Glomerular visceral epithelial cell (primary cell): ENCODE measurements around the gene JAKMIP2.
"Not testable (repeated sequence)": the region's sequence is repeated elsewhere in the genome, so short reads cannot be mapped to it uniquely, and the experiment has no call there.

Experiments used
- DNase-seq: peaks from one replicate; pipeline ENCODE4 v3.0.0-alpha.2; 2016; ENCODE audit errors: extremely low spot score

JAKMIP2 gene

DNA sequence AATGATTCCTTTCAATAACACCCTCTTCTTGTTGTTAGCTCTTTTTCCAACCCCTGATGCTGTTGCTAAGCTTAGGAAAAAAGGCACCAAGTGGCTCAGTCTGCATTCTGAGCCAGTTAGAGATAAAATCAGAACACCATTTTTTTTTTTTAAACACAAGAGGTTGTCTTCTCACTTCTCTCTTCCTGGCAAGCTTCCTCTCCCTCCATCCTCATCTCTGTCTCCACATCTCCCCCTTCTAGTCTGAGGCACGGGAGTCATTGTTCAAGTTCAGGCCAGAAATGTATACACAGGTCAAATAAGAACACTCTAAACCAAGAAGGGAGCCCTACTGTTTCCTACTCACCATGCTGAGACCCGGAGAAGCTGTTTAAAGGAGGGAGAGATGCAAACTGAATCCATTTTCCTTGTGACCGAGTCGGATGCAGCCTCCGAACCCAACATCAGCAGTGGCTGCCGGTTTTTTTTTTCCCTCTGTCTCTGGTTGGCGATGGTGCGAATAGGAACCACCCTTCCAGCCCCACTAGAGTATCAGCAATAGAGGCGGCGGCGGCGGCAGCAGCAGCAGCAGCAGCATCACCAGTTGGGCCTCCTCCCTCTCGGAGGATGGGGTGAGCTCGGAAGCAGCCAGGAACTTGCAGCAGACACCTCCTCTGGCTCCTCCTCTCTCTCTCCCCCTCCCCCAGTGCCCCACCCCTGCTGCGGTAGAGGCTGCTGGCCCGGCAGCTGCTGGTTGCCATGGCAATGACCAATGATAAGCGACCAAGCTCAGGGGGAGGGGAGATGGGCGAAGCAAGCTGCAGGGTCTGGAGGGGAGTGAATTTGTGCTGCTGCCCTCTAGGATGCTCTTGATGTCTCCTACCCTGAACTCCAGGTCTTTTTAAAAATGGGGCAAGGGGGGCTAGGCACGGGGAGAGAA lies at the start of gene JAKMIP2:
Gene JAKMIP2 (minus strand): TSS at position 619 of the 919 bp plus-strand sequence. CDS start 110,922 bp downstream, outside the sequence.
- DNase-seq, result peak; percentile 43

DNA sequence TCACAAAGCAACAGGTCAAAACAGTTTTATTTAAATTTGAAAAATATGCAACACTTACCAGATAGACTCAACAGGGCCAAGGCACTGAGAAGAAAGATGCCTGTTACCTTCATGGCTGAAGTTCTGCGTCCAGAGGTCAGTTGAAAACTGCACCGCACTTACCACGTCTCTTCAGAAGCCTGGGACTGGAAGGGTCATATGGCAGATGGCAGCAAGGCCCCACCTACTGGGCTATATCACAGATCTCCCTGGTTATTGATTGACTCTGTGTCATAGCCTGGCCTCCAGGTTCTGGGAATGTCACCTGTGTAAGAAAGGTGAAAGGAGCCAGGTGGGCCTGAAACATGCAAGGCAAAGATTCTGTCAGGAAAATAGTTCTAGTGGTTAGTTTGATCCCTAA lies 48.9 kb upstream of the JAKMIP2 start, which contains the start of gene SPINK1:
Gene SPINK1 (minus strand): TSS at position 207 of the 400 bp plus-strand sequence. CDS start 94 bp downstream, at position 113.
- DNase-seq, result no peak

DNA sequence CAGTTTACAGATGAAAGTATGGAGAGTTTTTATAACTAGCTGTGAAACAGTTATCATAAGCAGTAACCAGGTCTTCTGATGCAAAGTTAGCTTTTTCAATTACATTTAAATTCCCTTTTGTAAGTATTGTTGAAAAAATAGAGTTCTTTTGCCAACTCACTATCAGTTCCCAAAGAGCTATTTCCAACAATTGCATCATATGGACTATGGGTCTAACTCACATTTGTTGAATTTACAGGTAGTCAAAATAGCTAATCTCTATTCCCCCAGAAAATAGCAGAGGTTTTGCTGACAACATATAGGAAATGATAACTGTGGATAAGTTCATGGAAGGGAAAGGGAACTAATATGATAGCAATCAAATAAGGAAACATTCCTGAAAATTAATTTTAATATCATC lies 47.5 kb upstream of the JAKMIP2 start:
- no peak for DNase-seq

DNA sequence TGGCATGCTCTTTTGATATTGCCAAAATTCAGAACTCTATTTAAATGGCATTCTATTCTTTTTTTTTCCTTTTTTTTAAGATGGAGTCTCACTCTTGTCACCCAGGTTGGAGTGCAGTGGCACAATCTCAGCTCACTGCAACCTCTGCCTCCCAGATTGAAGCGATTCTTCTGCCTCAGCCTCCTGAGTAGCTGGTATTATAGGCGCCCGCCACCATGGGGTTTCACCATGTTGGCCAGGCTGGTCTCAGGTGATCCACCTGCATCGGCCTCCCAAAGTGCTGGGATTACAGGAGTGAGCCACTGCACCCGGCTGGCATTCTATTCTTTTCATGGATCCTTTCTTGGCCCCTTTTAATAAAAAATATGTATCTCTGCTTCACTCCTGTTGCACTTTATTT lies 44.5 kb upstream of the JAKMIP2 start:
- DNase-seq, result not testable (repeated sequence)

DNA sequence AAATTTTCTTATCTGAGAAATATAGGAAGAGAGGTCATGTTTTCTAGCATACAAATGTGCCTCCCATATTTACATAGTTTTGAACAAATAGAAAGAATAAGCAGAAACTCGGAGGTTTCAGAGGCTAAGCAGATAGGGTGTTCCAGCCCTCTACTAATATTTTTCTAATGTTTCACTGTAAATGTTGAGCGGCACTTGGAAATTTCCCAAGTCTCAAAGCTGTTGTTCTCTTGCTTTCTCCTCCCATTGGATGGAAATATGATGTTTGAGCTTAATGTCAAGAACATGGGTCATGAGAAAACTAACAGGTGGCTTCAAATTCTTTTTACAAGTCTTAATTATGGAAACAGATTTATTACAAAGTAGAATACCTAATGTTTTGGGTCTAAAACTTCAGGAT lies 43.8 kb upstream of the JAKMIP2 start:
- no peak for DNase-seq

DNA sequence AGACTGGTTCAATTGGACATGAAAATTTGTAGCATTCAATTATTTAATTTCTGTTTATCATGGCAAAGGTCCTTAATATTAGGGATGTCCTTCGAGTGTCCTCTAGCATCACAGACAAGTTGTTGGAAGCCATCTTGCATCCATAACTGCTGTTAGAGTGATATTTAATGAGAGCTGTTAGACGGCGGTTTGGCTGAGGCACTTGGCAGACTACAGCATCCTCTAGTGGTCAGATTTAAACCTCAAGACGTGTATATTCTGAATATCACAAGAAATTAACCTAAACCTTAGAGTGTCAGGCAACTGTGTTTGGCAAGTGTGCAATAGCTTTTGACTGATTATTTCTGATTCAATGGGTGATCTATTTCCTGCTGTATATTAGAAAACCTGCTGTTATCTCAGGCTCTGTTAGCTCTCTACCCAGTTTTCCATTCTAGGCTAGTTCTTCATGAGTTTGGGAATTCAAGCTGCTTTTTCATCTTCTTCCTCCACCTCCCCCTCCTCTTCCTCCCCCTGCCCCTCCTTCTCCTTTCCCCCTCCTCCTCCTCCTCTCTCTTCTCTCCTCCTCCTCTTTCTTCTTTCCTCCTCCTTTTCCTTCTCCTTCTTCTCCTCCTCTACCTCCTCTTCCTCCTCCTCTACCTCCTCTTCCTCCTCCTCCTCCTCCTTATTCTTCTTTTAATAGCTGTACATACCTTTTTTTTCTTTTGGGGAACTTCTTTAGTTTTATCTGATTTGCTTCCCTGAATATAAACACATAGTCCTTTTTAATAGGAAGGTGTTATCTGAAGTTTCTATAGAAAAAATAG lies 40.4 kb upstream of the JAKMIP2 start:
- peak; percentile 57 for DNase-seq

DNA sequence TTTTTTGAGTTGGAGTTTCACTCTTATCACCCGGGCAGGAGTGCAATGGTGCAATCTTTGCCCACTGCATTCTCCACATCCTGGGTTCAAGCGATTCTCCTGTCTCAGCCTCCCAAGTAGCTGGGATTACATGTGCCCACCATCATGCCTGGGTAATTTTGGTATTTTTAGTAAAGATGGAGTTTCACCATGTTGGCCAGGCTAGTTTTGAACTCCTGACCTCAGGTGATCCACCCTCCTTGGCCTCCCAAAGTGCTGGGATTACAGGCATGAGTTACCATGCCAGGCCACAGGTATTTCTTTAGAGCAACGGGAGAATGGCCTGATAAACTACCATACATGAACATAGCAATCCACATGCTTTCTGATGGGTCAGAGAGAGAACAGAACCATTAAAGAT lies 39.7 kb upstream of the JAKMIP2 start:
- not testable (repeated sequence) for DNase-seq

DNA sequence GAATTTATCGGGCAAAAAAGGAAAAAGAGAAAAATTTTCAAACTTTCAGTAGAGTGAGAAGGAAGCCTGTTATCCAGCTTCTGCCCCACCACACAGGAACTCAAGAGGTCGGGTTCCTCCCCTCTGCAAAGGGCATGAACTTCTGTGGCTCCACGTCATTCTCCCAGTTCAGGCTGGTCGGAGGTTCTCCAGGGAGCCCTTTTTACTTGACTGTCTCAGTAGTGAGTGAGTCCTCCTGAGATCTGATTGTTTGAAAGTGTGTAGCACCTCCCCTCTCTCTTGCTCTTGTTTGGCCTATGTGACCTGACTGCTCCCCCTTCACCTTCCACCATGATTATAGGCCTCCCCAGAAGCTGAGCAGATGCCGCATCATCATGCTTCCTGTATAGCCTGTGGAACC lies 39.2 kb upstream of the JAKMIP2 start:
- DNase-seq, result no peak

DNA sequence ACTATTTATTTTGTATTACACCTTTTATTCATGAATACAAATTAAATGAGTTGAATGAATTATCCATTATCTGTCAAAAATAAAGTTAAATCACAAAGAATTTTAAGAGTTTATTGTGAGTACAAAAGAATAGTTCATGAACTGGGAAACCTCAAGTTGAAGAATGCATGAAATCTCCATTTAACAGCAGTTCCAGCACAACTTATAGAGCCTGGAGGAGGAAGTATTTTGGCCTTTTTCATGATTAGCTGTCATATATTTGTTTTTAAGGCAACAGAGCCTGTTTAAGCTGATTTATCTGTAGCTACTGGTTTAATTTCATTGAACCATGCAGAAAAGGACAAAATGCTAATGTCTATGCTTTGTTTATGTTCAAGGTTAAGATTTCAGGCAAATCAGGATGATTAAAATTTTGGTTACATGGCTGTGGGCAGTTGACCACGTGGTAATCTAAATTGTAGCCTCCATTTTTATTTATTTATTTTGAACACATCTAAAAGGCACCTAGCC lies 36.8 kb upstream of the JAKMIP2 start:
- no peak for DNase-seq

DNA sequence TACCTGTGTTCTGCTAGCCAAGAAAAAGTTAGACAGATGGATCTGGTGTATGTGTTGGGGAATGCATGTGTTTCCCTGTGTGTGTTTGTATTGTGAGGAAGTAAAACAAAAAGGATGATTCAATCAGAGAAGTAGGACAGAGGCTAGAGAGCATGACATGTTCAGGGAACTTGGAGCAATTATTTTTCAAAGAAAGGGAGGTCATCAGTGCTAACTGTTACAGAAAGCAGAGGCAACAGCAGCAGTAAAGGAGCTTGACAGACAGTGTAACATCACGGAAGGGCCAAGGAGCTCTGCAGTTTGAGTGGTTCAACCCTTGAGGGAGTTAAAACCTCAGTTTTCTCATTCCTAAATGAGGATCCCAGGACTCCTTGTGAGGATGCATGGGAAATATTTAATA lies 35.8 kb upstream of the JAKMIP2 start:
- no peak for DNase-seq

DNA sequence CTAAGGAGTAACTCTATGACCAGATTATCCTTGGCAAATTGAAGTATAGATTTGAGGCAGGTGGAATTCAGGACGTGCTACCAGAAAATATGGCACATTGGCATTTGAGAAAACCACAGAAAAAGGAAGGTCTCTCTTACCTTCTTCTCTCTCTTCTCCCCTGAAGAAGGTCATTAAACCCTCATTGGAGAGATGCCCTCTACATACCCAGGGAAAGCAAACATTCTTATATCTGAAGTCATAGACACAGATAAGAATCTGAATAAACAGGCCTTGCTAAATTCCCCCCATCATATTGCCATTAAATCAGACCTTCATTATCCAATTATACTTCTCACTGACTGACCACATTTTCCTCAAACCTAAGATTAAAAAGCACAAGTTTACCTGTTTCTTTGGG lies 31.2 kb upstream of the JAKMIP2 start:
- no peak for DNase-seq

DNA sequence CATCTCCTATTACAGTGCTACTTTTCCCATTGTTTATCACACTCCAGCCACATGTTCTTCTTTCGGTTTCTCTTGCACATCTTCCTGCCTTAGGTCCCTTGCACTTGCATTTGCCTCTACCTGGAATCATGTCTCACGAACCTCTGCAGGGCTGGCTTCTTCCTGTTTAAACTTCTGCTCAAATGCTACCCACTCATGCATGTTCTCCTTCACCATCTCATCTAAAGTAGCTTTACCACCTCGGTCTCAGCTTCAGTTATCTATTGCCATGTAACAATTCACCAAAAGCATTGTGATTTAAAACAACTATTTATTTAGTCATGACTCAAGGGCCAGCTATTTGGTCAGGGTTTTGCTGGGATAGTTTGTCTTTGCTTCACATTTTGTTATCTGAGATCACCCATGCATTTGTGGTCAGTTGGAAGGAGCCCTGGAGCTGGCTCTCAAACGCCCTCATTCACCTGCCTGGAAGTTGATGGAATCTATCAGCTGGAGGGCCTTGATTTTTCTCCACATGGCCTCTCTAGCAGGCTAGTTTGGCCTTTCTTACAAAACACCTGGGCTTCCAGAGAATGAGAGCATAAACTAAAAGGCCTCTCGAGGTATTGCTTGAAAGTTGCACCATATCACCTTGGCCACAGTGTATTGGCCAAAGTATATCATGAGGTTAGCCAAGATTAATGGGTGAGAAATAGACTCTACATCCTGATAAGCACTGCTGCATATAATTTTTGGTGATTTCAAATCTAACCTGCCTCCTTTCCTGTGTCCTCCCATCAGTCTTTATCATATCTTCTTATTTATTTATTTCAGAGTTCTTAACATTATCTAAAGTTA lies 27.5 kb upstream of the JAKMIP2 start:
- no peak for DNase-seq

DNA sequence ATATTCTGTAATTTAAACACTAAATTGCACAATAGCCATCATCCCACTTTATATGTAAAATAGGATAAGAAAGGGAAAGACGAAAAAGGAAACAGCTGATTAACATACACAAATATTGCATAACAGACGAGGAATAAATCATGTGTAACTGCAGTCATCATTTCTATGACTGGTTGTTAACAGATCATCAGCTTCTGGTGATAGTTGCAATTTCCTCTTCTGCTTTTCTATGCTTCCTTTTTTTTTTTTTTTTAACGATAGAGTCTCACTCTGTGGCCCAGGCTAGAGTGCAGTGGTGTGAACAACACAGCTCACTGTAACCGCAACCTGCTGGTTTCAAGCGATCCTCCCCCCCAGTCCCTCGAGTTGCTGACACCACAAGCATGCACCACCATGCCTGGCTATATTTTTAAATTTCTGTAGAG lies 22.5 kb upstream of the JAKMIP2 start:
- DNase-seq, result no peak

DNA sequence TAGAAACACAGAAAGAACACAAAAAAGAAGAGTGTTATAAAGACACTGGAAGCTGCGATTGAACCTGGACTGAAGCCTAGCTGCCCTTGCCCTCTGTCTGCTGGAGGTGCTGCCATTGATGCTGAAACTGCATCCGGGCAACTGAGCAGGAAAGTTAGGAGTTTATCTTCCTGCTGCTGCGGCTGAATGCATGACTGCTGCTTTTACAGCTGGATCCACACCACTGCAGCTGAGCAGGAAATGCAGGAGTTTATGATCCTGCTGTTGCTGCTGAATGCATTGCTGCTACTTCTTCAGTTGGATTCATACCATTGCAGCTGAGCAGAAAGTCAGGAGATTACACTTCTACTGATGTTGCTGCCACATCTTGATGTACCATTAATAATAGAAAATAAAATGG lies 21.8 kb upstream of the JAKMIP2 start:
- no peak for DNase-seq

DNA sequence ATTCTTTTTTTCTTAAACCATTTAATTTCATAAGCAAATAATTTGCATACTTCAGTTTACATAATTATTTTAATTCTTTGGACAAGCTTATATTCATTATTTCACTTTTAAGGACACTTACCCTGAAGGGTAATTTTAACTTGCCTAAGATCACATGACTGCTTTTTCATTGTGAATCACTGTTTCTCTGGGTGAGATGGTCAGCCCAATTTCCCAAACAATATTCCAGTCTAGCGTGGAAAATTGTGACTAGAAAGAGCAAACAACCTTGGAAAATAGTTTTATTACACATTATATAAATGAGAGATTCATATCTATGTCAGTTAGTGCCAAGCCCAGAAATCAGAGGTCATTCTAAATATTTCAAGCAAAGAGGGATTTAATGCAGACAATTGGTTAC lies 21.4 kb upstream of the JAKMIP2 start:
- no peak for DNase-seq

DNA sequence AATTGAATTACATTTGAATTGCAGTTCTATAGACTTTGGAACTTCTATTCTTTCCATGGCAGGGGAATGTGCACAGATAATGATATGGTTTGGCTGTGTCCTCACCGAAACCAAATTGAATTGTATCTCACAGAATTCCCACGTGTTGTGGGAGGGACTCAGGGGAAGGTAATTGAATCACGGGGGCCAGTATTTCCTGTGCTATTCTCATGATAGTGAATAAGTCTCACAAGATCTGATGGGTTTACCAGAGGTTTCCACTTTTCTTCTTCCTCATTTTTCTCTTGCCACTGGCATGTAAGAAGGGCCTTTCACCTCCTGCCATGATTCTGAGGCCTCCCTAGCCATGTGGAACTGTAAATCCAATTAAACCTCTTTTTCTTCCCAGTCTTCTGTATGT lies 20.6 kb upstream of the JAKMIP2 start:
- DNase-seq, result not testable (repeated sequence)

DNA sequence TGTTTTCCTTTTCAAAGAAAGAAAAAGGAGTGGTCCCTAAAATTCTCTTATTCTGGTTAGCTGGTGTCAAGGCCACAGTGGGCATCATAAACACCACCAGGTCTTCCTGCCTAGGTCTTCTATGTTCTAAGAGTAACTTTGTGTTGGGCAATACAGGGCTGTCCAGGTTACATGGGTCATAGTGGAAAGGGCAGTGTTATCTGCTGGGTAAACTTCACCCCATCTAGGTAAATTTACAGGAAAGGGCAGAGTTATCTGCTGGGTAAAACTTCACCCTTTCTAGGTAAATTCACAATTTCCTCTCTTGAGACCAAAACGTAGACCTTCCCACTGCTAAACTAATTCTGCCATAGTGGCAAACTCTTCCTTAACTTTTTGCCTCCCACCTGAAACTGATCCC lies 18.9 kb upstream of the JAKMIP2 start:
- DNase-seq, result no peak

DNA sequence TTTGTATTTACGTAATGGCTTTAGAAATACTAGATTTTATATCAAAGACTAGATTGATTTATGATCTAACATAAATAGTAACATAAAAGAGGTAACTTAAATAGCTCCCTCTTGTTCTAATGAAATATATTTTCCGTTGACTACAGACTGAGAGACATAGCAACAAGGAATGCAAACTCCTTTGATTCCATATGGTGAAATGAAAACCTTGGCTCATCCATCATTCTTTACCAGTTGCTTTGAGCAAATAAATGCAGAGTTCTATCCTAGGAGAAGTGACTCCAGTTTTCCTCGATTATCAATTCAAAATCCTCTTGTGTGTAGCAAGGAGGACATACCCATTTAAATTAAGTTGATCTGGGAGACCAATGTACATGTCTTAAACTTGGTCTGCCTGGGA lies 18.0 kb upstream of the JAKMIP2 start:
- DNase-seq, result no peak

DNA sequence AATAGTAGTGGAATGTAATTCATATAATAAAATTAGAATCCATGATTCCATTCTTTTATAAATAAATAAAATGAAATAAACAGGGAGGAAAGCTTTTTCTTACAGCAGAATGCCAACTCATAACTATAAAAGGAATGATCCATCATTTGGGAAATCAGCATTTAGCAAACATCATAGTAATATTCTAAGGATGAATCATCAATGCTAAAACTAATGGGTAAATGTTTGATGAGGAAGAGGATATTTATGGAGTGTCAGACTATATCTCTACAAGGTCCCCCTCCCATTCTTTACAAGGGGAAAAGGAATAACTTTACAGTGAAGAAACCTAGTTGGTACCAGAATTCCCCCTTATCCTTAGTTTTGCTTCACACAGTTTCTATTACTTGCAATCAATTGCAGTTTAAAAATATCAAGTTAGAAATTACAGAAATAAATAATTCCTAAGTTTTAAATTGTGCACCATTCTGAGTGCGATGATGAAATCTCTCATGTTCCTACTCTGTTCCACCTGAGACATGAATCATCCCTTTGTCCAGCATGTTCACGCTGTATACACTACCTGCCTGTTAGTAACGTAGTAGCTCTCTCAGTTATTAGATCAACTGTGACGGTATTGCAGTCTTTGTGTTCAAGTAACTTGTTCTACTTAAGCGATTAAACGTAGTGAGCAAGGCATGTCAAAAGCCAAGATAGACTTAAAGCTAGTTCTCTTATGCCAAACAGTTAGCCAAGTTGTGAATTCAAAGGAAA lies 14.2 kb upstream of the JAKMIP2 start:
- DNase-seq, result no peak

DNA sequence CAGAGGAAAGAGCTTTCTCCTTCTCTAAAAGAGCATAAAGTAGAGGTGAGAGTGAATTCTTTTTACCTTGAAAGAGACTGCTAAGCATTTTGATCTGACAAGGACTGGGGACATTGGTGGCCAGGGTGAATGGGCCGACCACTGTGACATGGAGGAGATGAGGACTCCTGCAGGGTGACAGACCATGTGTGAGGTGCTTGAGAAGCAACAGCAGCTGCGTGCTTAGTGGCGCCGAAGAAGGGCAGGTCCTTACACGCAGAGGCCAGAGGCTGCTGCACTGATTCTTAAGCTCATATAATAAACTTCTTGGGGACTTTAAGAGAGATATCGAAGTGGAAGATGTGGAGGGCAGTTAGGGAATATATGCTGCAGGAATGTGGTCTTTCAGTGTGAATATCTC lies 8.7 kb upstream of the JAKMIP2 start:
- no peak for DNase-seq

DNA sequence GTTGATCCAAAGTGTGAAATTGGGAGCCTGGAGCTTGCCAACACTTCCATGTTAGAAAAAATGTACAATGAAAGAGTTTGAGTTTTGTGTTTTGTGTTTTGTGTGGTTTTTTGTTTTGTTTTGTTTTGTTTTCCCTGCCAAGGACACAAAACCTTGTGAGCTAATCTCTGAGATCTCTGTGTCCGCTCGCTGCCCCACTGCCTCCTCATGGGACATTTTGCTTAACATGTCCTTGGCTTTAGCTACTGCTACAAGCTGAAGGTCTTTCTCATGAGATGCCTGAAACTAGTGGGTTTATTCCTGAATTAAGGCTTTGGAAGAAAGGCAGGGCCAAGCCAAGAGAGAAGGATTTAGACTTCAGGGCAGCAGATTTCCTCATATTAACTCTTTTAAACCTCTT lies 7.3 kb upstream of the JAKMIP2 start:
- DNase-seq, result no peak
